Loucy (cell line): Measurements from ENCODE around the gene GKN2.

Source experiments
- H2AFZ ChIP-seq: fragments of 200-600 bp; sonication (generic); 2 replicates; pipeline ENCODE4 v1.6.0; 2016; ENCODE audit warnings: antibody characterized with exemption, mild to moderate bottlenecking, low read length, moderate library complexity
- H3F3A ChIP-seq: fragments of 200-600 bp; 2 replicates; pipeline ENCODE4 v1.6.0; 2016; ENCODE audit warnings: antibody characterized with exemption, low read depth, mild to moderate bottlenecking
- H3K27me3 ChIP-seq: fragments of 200-600 bp; sonication (generic); 2 replicates; pipeline ENCODE4 v1.6.1; 2014; ENCODE audit warnings: low read length, mild to moderate bottlenecking; ENCODE audit not compliant: insufficient read depth, poor library complexity, severe bottlenecking
- H3K36me3 ChIP-seq: fragments of 200-600 bp; sonication (generic); 2 replicates; pipeline ENCODE4 v1.6.1; 2016; ENCODE audit warnings: low read length; ENCODE audit not compliant: insufficient read depth
- H3K4me1 ChIP-seq: fragments of 200-600 bp; sonication (generic); 2 replicates; pipeline ENCODE4 v1.5.1; 2014; ENCODE audit warnings: low read length, mild to moderate bottlenecking; ENCODE audit not compliant: insufficient read depth, poor library complexity, severe bottlenecking
- H3K4me2 ChIP-seq: fragments of 200-600 bp; sonication (generic); 2 replicates; pipeline ENCODE4 v1.6.0; 2014; ENCODE audit warnings: antibody characterized with exemption, low read length, low read depth, mild to moderate bottlenecking; ENCODE audit not compliant: poor library complexity, severe bottlenecking
- H3K4me3 ChIP-seq: fragments of 200-600 bp; sonication (generic); 2 replicates; pipeline ENCODE4 v1.5.1; 2014; ENCODE audit warnings: low read length, mild to moderate bottlenecking, mixed read lengths; ENCODE audit not compliant: poor library complexity, severe bottlenecking
- H3K79me2 ChIP-seq: fragments of 200-600 bp; sonication (generic); 2 replicates; pipeline ENCODE4 v1.6.1; 2014; ENCODE audit warnings: low read length; ENCODE audit not compliant: insufficient read depth
- H3K9ac ChIP-seq: fragments of 200-600 bp; sonication (generic); 2 replicates; pipeline ENCODE4 v1.6.0; 2014; ENCODE audit warnings: mild to moderate bottlenecking, low read depth, low read length, moderate library complexity; ENCODE audit not compliant: poor library complexity, severe bottlenecking
- H3K9me2 ChIP-seq: fragments of 200-600 bp; sonication (generic); replicated peaks from 2 replicates; pipeline ENCODE4 v1.6.1; 2016; ENCODE audit warnings: low read depth, low read length, mixed read lengths
- H3K9me3 ChIP-seq: fragments of 200-600 bp; sonication (generic); 2 replicates; pipeline ENCODE4 v1.6.1; 2014; ENCODE audit warnings: mild to moderate bottlenecking, antibody characterized with exemption, low read length, low read depth; ENCODE audit not compliant: insufficient read depth
- H4K20me1 ChIP-seq: fragments of 200-600 bp; sonication (generic); 2 replicates; pipeline ENCODE4 v1.6.0; 2014; ENCODE audit warnings: antibody characterized with exemption, low read length, mild to moderate bottlenecking; ENCODE audit not compliant: insufficient read depth, poor library complexity, severe bottlenecking
- CTCF ChIP-seq: fragments of 200-600 bp; sonication (generic); conservative IDR thresholded peaks from 2 replicates; pipeline ENCODE4 v1.5.1; 2014; ENCODE audit warnings: mild to moderate bottlenecking, antibody characterized with exemption, low read length
- EZH2phosphoT487 ChIP-seq: fragments of 200-600 bp; IDR thresholded peaks from 2 replicates; pipeline ENCODE4 v1.6.1; 2018; ENCODE audit warnings: antibody characterized with exemption, mild to moderate bottlenecking, moderate library complexity, borderline replicate concordance

Gene GKN2

GRCh38 chr2:68974251-68974650 is 21.6 kb upstream of the GKN2 start, which contains the start of gene GKN1:
Gene GKN1 (plus strand): TSS chr2:68974636. CDS start chr2:68974678, 42 bp downstream.
- Histone ChIP-seq H3K9me2 (no peaks in the 10 kb centered on the region), H3K9ac (no peak within 1 kb of the TSS), H3K27me3 (no peaks in the 10 kb centered on the region), H4K20me1 (no peaks in the 10 kb centered on the region), H3K79me2 (no peaks in the 10 kb centered on the region), H2AFZ (no peak within 1 kb of the TSS), H3K36me3 (no peaks in the 10 kb centered on the region), H3K4me1 (no peaks in the 10 kb centered on the region), H3K4me2 (no peak within 1 kb of the TSS), H3K4me3 (no peak within 1 kb of the TSS), H3K9me3 (no peaks in the 10 kb centered on the region), H3F3A (no peaks in the 10 kb centered on the region)
- TF ChIP-seq EZH2phosphoT487 (no peak), CTCF (no peak)

- H2AFZ ChIP-seq, result no peak overlapping the region
- no peak overlapping the region for H3K4me3 ChIP-seq
- no peaks in the 10 kb centered on the region for H3K27me3 ChIP-seq
- H3K79me2 ChIP-seq, result no peaks in the 10 kb centered on the region
- H3K4me2 ChIP-seq, result no peak overlapping the region
- H3K36me3 ChIP-seq, result no peaks in the 10 kb centered on the region
- no peaks in the 10 kb centered on the region for H3K9me2 ChIP-seq
- H3K9me3 ChIP-seq, result no peaks in the 10 kb centered on the region
- no peaks in the 10 kb centered on the region for H3K4me1 ChIP-seq
- H3K9ac ChIP-seq, result no peak overlapping the region
- no peaks in the 10 kb centered on the region for H3F3A ChIP-seq
- TF ChIP-seq CTCF (no peak), EZH2phosphoT487 (no peak)
- H4K20me1 ChIP-seq, result no peaks in the 10 kb centered on the region
These were observed 19.0 kb upstream of the GKN2 start for GRCh38 chr2:68971591-68972231.

GRCh38 chr2:68970566-68971265 is 18.0 kb upstream of the GKN2 start:
- no peaks in the 10 kb centered on the region for H3K36me3 ChIP-seq
- no peak overlapping the region for H3K4me3 ChIP-seq
- no peaks in the 10 kb centered on the region for H3K27me3 ChIP-seq
- no peak overlapping the region for H3K9ac ChIP-seq
- H3K9me2 ChIP-seq, result no peaks in the 10 kb centered on the region
- TF ChIP-seq EZH2phosphoT487 (no peak), CTCF (no peak)
- H3K4me1 ChIP-seq, result no peaks in the 10 kb centered on the region
- H4K20me1 ChIP-seq, result no peaks in the 10 kb centered on the region
- H3K4me2 ChIP-seq, result no peak overlapping the region
- no peaks in the 10 kb centered on the region for H3K79me2 ChIP-seq
- no peak overlapping the region for H2AFZ ChIP-seq
- no peaks in the 10 kb centered on the region for H3F3A ChIP-seq
- no peaks in the 10 kb centered on the region for H3K9me3 ChIP-seq
